Cardiac muscle cell (in vitro differentiated cells and primary cell): ENCODE results near the gene ZCCHC10. TPM values are rescaled to one million over a fixed set of nuclear protein-coding genes. Genes with fewer than 3 reads are reported as not detected.
A peak's percentile ranks its signal among the peaks of the same experiment; 100 is the strongest.
"Not testable (repeated sequence)": the region's sequence is repeated elsewhere in the genome, so short reads cannot be mapped to it uniquely, and the experiment has no call there.

Experiments
- DNase-seq, 2 donors: peaks; one replicate each; pipeline versions ENCODE4 v3.0.0 to v3.0.0-alpha.2; 2010 to 2017; ENCODE audit warnings: low read depth in 1 of 2, low spot score in 1 of 2
- H3K27ac ChIP-seq: fragments of 200-600 bp; sonication (generic); 2 replicates; pipeline ENCODE4 v1.5.1; 2016
- H3K27me3 ChIP-seq: fragments of 200-600 bp; sonication (generic); 2 replicates; pipeline ENCODE4 v1.6.0; 2016; ENCODE audit warnings: control low read depth
- H3K36me3 ChIP-seq: fragments of 200-600 bp; sonication (generic); 2 replicates; pipeline ENCODE4 v1.5.1; 2016; ENCODE audit warnings: control low read depth
- H3K4me1 ChIP-seq: fragments of 200-600 bp; sonication (generic); 2 replicates; pipeline ENCODE4 v1.8.1; 2017; ENCODE audit warnings: low read depth, mild to moderate bottlenecking, mixed run types
- H3K4me3 ChIP-seq: fragments of 200-600 bp; sonication (generic); 2 replicates; pipeline ENCODE4 v1.5.1; 2016; ENCODE audit warnings: mild to moderate bottlenecking
- H3K9me3 ChIP-seq: fragments of 200-600 bp; sonication (generic); 2 replicates; pipeline ENCODE4 v1.5.1; 2017; ENCODE audit warnings: low read depth, mild to moderate bottlenecking, control low read depth
- polyA plus RNA-seq: library from polyadenylated mRNA; unstranded; fragments of >200 nt; fragmentation: Nextera tagmentation; extraction: Ambion mirVana; gene quantifications from 2 replicates; pipeline ENCODE4 v1.2.1, GENCODE V29; 2016
- total RNA-seq: library from RNA; depleted of rRNA; stranded (reverse); fragments of >200 nt; gene quantifications from 2 replicates; pipeline ENCODE4 v1.2.3, GENCODE V29; 2016
- TF ChIP-seq, protein P1 (sequence below): IDR thresholded peaks from 2 replicates; pipeline ENCODE4 v1.5.1; 2012; ENCODE audit warnings: low read depth, mild to moderate bottlenecking, low read length

ZCCHC10 gene
- total and polyA plus RNA-seq, 2 experiments from 2014 or later = 7.8 to 34.8 TPM

DNA sequence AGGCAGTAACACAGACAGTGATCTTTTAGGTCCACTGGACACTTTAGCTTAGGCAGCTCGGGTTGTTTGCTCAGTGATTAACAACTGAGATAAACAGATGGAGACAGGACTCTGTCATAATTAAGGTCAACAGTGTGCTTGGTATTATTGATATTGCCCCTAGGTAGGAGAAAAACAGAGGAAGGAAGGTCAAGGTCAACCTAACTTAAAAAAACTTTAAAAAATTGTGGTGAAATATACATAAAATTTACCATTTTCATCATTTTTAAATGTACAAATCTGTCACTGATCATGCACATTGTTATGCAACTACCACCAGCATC, 23.3 kb upstream of the ZCCHC10 start:
- Histone ChIP-seq H3K9me3 (no peaks in the 10 kb centered on the region), H3K4me1 (peaks cover 25% of the 10 kb centered on the region), H3K36me3 (no peaks in the 10 kb centered on the region), H3K27me3 (no peaks in the 10 kb centered on the region), H3K27ac (peak overlapping the region; percentile 100), H3K4me3 (no peak overlapping the region)
- DNase-seq = no peak
- TF ChIP-seq, protein P1, sequence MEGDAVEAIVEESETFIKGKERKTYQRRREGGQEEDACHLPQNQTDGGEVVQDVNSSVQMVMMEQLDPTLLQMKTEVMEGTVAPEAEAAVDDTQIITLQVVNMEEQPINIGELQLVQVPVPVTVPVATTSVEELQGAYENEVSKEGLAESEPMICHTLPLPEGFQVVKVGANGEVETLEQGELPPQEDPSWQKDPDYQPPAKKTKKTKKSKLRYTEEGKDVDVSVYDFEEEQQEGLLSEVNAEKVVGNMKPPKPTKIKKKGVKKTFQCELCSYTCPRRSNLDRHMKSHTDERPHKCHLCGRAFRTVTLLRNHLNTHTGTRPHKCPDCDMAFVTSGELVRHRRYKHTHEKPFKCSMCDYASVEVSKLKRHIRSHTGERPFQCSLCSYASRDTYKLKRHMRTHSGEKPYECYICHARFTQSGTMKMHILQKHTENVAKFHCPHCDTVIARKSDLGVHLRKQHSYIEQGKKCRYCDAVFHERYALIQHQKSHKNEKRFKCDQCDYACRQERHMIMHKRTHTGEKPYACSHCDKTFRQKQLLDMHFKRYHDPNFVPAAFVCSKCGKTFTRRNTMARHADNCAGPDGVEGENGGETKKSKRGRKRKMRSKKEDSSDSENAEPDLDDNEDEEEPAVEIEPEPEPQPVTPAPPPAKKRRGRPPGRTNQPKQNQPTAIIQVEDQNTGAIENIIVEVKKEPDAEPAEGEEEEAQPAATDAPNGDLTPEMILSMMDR = no peak

DNA sequence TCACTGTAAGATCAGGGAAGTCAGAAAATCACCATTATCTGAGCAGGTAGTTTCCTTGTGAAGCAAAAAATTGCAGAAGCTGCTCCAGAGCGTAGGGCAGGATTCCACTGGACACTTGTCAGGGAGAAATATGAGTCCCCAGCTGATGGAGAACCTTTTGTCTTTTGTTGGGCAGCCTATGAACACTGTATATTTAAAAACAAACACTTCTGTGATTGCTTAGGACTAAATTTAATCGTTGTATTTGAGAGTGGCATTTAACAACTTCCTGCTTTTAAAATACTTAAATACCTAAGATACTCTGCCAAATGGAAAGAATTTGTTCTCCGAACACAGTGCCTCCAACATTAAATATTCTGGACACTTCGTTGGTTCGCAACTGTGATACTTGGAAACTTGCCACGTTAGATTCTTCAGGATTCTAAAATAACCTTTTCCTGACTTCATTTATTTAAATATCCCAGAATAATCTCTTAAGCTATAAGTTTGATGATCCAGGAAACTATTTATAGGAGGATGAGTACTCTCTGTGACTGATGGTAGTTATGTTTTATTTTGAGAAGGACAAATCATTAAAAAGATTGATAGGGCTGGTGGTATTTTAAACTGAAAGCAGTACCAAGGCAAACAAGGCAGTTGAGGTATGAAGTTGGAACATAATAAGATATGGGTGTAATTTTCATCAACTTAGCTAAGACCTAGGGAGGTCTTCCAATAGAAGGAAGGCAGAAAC, 22.8 kb upstream of the ZCCHC10 start:
- Histone ChIP-seq H3K4me3 (no peak overlapping the region), H3K27ac (peak overlapping the region; percentile 100), H3K36me3 (no peaks in the 10 kb centered on the region), H3K27me3 (no peaks in the 10 kb centered on the region), H3K9me3 (no peaks in the 10 kb centered on the region), H3K4me1 (peaks cover 25% of the 10 kb centered on the region)
- TF ChIP-seq, protein P1 = no peak
- peak in 1 of 2 donors; percentile 24 for DNase-seq

DNA sequence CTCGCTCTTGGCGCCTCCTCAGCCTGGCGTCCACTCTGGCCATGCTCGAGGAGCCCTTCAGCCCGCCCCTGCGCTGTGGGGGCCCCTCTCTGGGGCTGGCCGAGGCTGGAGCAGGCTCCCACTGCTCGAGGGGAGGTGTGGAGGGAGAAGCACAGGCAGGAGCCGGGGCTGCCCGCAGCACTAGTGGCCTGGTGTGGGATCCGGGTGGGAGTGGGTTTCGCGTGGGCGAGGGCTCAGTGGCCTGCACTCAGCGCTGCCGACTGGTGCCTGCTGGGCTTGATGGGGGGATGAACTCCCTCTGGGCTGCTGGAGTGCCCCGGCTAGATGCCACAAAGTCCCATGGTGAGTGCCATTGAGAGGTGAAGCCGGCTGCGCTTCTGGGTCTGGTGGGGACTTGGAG, 21.1 kb upstream of the ZCCHC10 start:
- DNase-seq = no peak
- no peaks in the 10 kb centered on the region for H3K27me3 ChIP-seq
- H3K27ac ChIP-seq = no peak overlapping the region
- no peak overlapping the region for H3K4me3 ChIP-seq
- H3K4me1 ChIP-seq = peaks cover 25% of the 10 kb centered on the region
- no peaks in the 10 kb centered on the region for H3K9me3 ChIP-seq
- H3K36me3 ChIP-seq = no peaks in the 10 kb centered on the region
- TF ChIP-seq, protein P1 = no peak

DNA sequence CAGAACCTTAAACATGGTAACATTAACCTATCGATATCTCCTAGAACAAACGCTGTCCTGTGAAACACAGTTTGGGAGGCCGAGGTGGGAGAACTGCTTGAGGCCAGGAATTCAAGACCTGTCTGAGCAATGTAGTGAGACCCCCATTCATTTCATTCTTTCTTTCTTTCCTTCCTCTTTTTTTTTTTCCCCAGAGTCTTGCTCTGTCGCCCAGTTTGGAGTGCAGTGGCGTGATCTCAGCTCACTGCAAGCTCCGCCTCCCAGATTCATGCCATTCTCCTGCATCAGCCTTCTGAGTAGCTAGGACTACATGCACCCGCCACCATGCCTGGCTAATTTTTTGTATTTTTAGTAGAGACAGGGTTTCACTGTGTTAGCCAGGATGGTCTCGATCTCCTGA, 20.2 kb upstream of the ZCCHC10 start:
- H3K36me3 ChIP-seq = not testable (repeated sequence)

DNA sequence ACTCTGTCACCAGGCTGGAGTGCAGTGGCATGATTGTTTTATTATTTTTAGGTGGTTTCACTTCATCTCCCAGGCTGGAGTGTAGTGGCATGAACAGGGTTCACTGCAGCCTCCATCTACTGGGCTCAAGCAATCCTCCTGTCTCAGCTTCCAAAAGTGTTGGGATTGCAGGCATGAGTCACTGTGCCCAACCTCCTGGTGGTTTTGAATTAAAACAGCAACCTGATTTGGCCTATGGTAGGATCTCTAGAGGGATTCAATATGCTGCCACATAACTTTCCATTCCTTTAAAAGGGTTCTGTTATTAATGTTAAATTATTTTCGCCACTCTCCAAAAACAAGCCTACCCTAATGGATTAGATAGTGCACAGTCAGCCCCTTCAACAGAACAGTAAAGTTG, 15.6 kb upstream of the ZCCHC10 start:
- DNase-seq = peak in 1 of 2 donors; percentile 34
- no peaks in the 10 kb centered on the region for H3K4me1 ChIP-seq
- no peaks in the 10 kb centered on the region for H3K36me3 ChIP-seq
- H3K27me3 ChIP-seq = no peaks in the 10 kb centered on the region
- TF ChIP-seq, protein P1 = no peak
- no peak overlapping the region for H3K4me3 ChIP-seq
- H3K27ac ChIP-seq = no peak overlapping the region
- H3K9me3 ChIP-seq = no peaks in the 10 kb centered on the region

More for the DNA sequence above, 20.2 kb upstream of the ZCCHC10 start:
- H3K4me3 ChIP-seq, H3K27me3 ChIP-seq, DNase-seq, H3K27ac ChIP-seq, H3K9me3 ChIP-seq: not testable (repeated sequence)
- H3K4me1 ChIP-seq = peaks cover 25% of the 10 kb centered on the region

DNA sequence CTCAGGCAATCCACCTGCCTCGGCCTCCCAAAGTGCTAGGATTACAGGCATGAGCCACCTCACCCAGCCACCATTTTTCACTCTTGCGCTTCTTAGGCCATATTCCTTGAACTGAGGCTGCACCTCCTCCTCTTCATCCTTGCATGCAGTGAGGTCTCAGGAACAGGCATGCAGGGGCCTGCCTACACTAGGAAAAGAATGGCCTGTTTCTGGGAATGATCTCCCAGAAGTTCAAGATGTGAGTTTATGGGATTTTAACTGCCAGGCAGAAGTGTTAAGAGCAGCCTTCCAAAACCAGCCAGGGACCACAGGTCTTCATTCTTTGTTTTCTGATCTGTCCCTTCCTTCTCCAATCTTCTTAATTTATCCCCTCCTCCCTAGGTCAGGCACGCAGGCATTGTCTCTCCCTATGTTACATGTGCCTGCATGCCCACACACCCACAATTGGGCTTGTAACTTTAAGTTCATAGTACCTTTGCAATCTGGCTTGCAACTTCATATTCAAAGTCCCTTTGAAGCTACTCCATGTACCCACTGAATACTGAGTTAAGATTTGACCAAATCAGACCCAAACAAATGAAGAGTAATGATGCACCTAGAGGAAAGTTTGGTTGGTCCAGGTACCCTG, 14.9 kb upstream of the ZCCHC10 start:
- Histone ChIP-seq H3K27ac (no peak overlapping the region), H3K9me3 (no peaks in the 10 kb centered on the region), H3K4me1 (no peaks in the 10 kb centered on the region), H3K27me3 (no peaks in the 10 kb centered on the region), H3K4me3 (no peak overlapping the region), H3K36me3 (no peaks in the 10 kb centered on the region)
- TF ChIP-seq, protein P1 = no peak
- no peak for DNase-seq

DNA sequence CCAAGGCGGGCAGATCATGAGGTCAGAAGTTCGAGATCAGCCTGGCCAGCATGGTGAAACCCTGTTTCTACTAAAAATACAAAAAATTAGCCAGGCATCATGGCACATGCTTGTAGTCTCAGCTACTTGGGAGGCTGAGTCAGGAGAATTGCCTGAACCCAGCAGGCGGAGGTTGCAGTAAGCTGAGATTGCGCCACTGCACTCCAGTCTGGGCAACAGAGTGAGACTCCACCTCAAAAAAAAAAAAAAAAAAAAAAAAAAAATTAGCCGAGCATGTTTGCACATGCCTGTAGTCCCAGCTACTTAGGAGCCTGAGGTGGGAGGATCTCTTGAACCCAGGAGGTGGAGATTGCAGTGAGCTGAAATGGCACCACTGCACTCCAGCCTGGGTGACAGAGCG, 10.3 kb upstream of the ZCCHC10 start:
- not testable (repeated sequence) for H3K36me3 ChIP-seq, H3K9me3 ChIP-seq, DNase-seq, H3K4me1 ChIP-seq, H3K4me3 ChIP-seq, H3K27ac ChIP-seq, H3K27me3 ChIP-seq
